Lung microvascular endothelial cell (primary cell): ENCODE data around the gene STXBP5L. TPM values are rescaled to one million over a fixed set of nuclear protein-coding genes. Genes with fewer than 3 reads are reported as not detected.
"Not testable (repeated sequence)": the region's sequence is repeated elsewhere in the genome, so short reads cannot be mapped to it uniquely, and the experiment has no call there.

Source experiments
- DNase-seq, 2 donors: peaks; one replicate each; pipeline versions ENCODE4 v3.0.0 to v3.0.0-alpha.2; 2010; ENCODE audit warnings: low read depth in 2 of 2
- total RNA-seq: library from RNA; depleted of rRNA; stranded (reverse); fragments of >200 nt; gene quantifications from 2 replicates; pipeline ENCODE4 v1.2.1, GENCODE V29; 2014

The STXBP5L gene
- total RNA-seq, 1 donor from 2014 or later, result not detected

DNA sequence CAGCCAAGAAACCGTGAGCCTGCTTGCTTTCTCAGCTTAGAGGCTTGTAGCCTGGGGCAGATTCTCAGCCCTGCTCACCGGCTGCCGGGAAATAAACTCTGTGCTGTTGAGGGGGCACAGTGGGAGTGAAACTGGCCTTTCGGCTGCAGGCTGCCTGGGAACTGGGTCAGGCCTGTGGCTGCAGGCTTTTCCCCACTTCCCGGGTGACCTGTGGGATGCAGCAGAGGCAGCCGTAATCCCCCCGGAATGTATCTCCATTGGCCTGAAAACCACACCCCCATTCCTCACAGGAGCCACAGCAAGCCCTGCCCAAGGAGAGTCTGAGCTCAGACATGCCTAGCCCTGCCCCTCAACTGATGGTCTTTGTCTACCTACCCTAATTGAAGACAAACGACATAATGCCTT, 110.9 kb downstream of the STXBP5L start:
- DNase-seq, result no peak

DNA sequence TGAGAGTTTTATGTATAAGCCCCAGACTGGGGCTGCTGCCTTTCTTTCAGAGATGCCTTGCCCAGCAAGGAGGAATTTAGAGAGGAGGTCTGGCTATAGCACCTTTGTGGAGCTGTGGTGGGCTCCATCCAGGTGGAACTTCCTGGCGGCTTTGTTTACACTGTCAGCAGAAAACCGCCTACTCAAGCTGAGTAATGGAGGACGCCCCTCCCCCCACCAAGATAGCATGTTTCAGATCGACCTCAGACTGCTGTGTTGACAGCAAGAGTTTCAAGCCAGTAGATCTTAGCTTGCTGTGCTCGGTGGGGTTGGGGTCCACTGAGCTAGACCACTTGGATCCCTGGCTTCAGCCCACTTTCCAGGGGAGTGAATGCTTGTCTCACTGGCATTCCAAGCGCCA, 155.6 kb downstream of the STXBP5L start:
- no peak for DNase-seq

- no peak for DNase-seq
Measured at GRCh38 chr3:121064121-121064520, 156.1 kb downstream of the STXBP5L start.

DNA sequence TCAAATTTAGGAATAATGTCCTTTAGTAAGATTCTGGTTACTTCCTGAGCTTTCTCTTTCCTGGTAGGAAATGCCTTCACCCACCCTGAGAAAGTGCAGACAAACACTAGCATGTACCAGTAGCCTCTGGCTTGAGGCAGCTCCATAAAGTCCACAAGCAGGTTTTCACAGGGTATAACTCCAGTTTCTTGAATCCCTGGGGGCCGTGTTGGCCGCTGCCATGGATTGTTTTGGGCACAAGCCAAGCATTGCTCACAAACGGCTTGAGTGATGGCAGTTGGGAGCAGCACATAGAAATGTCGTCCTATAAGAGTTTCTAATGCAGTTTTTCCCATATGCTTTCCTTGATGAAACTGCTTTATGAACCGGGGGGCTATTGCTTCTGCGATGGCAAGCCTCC, 164.1 kb downstream of the STXBP5L start:
- no peak for DNase-seq

DNA sequence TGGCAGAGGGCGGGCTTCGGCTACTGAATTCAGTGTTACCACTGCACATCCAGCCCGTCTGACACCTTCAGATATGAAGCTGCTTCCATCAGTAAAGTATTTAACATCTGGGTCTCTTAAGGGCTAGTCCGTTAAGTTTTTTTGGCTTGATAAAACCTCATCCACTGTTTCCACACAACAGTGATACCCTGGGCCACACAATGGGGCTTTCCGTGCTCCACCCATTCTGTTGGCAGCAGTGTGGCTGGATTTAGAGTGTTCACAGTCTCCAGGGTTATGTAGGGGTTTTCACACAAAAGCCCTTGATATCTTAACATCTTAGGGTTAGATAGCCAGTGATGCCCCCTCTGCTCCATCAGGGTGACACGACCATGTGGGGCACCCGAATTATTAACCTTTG, 165.0 kb downstream of the STXBP5L start:
- DNase-seq, result no peak

DNA sequence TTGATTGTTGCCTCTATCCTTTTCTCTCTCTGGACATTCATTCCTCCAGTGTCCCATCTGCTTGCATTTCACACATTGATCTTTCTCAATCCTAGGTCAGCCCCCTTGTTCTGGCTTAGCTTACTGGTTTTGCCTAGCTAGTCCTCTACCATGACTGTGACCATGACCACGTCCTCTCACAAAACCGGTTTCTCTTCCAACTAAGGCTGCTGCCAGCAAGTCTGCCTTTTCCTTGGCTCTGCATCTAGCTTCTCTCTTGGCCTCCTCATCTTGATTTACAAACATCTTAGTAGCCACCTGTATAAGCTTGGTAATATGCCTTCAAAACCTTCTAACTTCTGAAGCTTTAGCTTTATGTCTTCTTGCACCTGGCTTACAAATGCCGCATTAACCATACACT, 167.2 kb downstream of the STXBP5L start:
- DNase-seq, result no peak

- DNase-seq, result not testable (repeated sequence)
Measured at GRCh38 chr3:121078378-121079101, 170.5 kb downstream of the STXBP5L start.

- no peak for DNase-seq
Measured at GRCh38 chr3:121096953-121097352, 188.9 kb downstream of the STXBP5L start.

DNA sequence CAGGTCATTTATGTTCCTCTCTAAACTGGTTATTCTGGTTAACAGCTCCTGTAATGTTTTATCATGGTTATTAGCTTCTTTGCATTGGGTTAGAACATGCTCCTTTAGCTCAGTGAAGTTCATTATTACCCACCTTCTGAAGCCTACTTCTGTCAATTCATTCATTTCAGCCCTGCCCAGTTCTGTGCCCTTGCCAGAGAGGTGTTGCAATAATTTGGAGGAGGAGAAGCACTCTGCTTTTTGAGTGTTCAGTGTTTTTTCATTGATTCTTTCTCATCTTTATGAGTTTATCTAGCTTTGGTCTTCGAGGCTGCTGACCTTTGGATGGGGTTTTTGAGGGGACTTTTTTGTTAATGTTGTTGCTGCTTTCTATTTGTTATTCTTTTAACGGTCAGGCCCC, 203.1 kb downstream of the STXBP5L start:
- not testable (repeated sequence) for DNase-seq

DNA sequence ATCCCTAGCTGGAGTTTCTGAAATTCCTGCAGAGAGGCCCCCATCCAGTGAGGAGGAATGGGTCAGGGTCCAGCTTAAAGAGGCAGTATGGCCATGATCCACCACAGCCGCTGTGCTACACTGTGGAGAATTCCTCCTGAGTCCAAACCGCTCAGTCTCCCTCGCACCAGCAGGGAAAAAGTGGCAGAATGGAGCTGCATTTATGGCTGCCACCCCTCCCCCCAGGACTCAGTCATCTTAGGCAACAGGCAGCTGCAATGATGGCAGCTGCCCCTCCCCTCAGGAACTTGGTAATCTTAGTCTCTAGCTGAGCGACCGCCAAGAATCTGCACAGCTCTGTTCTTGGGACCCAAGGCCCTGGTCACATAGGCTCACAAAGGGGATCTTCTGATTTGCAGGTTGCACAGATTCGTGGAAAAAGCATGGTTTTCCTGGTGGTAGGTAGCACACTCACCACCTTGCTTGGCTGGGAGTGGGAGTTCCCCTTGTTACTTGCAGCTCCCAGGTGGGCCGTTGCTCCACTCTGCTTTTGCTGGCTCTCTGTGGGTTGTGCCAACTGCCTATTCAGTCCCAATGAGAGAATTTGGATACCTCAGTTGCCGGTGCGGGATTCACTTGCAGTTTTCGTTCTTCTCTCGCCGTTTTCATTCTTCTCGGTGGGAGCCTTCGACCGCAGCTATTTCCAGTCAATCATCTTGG, 204.1 kb downstream of the STXBP5L start:
- no peak for DNase-seq

DNA sequence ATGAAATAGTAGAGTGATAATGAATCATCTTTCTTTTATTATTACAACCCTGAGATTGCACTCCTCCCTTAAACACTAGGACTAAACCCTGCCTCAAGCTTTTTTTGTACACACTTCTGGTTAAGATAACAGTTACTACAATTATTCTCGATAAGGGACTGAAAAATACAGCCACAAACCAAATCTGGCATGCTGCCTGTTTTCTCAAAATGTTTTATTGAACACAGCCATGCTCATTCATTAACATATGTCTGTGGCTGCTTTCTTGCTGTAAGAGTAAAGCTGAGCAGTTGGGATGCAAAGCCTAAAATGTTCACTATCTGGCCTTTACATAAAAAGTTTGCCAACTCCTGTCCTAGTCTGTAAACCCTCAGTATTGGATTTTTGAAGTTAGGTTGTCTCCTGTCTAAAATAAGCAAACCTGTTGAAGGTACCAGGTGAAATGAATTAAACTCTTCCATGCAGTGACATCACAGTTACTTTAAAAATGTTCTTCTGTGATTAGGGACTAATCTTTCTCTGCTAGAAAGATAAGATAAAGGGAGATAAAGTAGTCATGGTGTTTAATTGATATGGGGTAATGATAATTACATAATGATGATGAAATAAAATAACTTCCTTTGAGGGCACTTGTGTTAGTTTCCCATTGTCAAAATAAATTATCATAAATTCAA, 218.2 kb downstream of the STXBP5L start:
- no peak for DNase-seq

- DNase-seq, result no peak
Measured at GRCh38 chr3:121126707-121127035, 218.7 kb downstream of the STXBP5L start.

- peak; percentile 0 to 16 for DNase-seq
Measured at GRCh38 chr3:121152573-121152972, 244.6 kb downstream of the STXBP5L start.

GRCh38 chr3:121153851-121154250, 245.8 kb downstream of the STXBP5L start:
- DNase-seq, result no peak

GRCh38 chr3:121155028-121155427, 247.0 kb downstream of the STXBP5L start:
- DNase-seq, result no peak

DNA sequence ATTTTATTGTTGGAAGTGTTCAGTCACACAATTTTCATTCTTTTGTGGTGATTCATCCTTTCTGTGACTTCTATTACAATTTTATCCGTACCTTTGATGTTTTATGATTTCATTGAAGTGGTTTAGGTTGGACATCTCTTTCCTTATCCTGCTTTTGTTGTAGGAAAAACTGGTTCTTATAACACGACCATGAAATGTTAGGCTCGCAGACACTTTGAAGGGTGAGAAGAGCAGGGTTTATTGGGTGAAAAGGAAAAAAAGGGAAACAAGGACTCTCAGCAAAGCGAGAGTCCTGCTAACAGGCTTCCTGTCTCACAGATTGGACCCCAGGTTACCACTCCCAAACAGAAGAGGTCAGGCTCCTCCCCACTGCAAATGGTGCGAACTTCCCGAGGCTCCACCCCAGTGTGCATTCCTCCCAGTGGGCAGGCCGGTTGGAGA, 257.4 kb downstream of the STXBP5L start:
- DNase-seq, result no peak

DNA sequence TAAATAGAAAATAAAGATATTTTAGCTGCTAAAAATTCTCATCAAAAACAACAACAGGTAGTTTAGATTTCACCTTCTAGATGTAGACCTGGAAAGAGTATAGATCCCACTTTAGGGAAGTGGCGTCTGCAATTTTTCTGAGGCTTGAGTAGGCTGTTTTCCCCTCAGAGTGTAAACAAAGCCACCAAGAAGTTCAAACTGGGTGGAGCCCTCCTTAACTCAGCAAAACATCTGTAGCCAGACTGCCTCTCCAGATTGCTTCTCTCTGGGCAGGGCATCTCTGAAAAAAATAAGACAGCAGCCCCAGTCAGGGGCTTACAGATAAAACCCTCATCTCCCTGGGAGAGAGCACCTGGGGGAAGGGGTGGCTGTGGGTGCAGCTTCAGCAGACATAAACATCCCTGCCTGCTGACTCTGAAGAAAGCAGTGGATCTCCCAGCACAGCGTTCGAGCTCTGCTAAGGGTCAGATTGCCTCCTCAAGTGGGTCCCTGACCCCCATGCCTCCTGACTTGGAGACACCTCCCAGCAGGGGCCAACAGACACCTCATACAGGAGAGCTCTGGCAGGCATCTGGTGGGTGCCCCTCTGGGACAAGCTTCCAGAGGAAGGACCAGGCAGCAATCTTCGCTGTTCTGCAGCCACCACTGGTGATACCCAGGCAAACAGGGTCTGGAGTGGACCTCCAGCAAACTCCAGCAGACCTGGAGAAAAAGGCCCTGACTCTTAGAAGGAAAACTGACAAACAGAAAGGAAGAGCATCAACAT, 259.6 kb downstream of the STXBP5L start:
- DNase-seq, result no peak

GRCh38 chr3:121175083-121175482, 267.1 kb downstream of the STXBP5L start:
- no peak for DNase-seq

- not testable (repeated sequence) for DNase-seq
Measured at GRCh38 chr3:121190626-121191025, 282.6 kb downstream of the STXBP5L start.

GRCh38 chr3:121202573-121202972, 294.6 kb downstream of the STXBP5L start:
- no peak for DNase-seq

- no peak for DNase-seq
Measured at GRCh38 chr3:121223116-121223515, 315.1 kb downstream of the STXBP5L start.

DNA sequence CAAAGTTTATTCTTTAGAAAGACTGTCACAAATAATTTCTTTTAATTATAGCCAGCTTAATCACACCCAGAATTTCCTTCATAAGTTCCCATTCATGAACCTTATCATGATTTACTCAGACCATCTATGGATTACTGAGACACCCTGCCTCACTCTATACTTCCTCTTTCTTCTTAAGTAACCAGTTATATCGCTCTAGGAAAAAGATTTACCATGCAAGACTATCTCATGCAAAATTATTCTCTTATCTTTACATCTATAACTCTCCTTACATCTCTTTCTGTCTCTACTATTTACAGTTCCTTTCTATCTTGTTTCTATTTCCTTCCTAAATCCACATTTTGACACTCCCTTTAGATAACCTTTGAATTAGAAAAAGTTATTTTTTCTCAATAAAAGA, 321.0 kb downstream of the STXBP5L start:
- DNase-seq, result no peak
